ENCODE measurements around the gene HARS2.

HARS2 gene

GRCh38 chr5:140672455-140673186, 18.6 kb upstream of the HARS2 start:
- Histone ChIP-seq H3K79me2 (ENCODE audit: insufficient read depth, low read length) (no peaks in the 10 kb centered on the region), H3K9ac (ENCODE audit: low read length) (no peak overlapping the region), H3K4me2 (ENCODE audit: low read length) (no peak overlapping the region), H3K9me3 (ENCODE audit: low read length) (no peaks in the 10 kb centered on the region), H3K9me2 (ENCODE audit: low read depth, low read length) (no peaks in the 10 kb centered on the region), H2AFZ (ENCODE audit: low read length) (no peak overlapping the region), H3K4me3 (ENCODE audit: low read depth, low read length, poor library complexity, severe bottlenecking) (no peak overlapping the region), H4K20me1 (ENCODE audit: insufficient read depth, low read length) (no peaks in the 10 kb centered on the region), H3F3A (ENCODE audit: insufficient read depth, low read length) (no peaks in the 10 kb centered on the region), H3K27me3 (ENCODE audit: insufficient read depth, low read length) (no peaks in the 10 kb centered on the region), H3K36me3 (ENCODE audit: insufficient read depth, low read length) (peaks cover 97% of the 10 kb centered on the region), H3K4me1 (ENCODE audit: insufficient read depth, low read length, severe bottlenecking) (no peaks in the 10 kb centered on the region), H3K27ac (ENCODE audit: low read depth, low read length, poor library complexity, severe bottlenecking) (no peak overlapping the region)
- TF ChIP-seq CTCF (IDR thresholded peaks at IDR 0.05; ENCODE audit: low read length) = no peak
- no peak for TF ChIP-seq EZH2 (IDR thresholded peaks at IDR 0.05; ENCODE audit: borderline replicate concordance, low read length)

DNA sequence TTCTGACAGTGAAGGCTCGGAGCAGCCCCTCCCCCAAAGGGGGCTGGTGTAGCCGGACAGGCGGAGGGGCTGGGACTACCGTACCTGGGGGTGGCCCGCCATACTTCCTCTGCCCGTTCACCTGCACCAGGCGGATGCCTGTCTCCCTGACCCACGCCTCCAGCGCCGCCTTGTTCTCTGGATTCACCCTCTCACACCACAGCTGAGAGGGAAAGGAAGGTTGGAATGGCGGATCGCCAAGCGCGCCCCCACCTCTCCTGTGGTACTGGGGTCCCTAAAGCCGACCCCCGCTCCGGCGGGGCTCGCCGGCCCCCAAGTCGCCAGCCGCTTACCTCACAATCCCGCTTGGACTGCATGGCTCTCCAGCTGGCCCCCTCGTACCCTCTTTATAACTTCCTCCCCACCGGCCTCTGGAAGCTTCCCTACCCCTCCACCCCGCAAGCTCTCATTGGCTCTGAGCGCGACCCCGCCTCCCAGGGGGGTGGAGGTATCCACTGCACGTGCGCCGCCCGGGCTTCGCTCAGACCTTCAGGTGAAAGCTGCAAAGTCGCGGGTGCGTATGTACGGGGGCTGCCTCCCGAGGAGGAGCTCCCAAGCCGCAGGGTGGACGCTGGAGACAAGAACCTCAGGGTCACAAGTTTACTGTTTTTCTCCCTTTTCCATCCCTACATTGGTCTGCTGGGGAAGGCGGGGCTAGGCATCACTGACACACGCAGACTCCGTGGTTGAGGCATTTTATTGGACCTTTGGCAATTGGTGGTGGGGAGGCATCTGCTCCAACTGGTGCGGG, 17.9 kb upstream of the HARS2 start, which contains the start of gene DND1:
Gene DND1, minus strand, starts transcription at position 390 of the 790 bp plus-strand sequence. Its CDS starts 34 bp downstream, at position 356.
- TF ChIP-seq CTCF (IDR thresholded peaks at IDR 0.05; ENCODE audit: low read length) (no peak), EZH2 (IDR thresholded peaks at IDR 0.05; ENCODE audit: borderline replicate concordance, low read length) (no peak)
- H3K79me2 ChIP-seq (ENCODE audit: insufficient read depth, low read length) = no peaks in the 10 kb centered on the region
- no peak within 1 kb of the TSS for H3K9ac ChIP-seq (ENCODE audit: low read length)
- H3K27me3 ChIP-seq (ENCODE audit: insufficient read depth, low read length) = no peaks in the 10 kb centered on the region
- H3K4me3 ChIP-seq (ENCODE audit: low read depth, low read length, poor library complexity, severe bottlenecking) = no peak within 1 kb of the TSS
- H3K9me3 ChIP-seq (ENCODE audit: low read length) = no peaks in the 10 kb centered on the region
- no peak within 1 kb of the TSS for H3K27ac ChIP-seq (ENCODE audit: low read depth, low read length, poor library complexity, severe bottlenecking)
- no peaks in the 10 kb centered on the region for H3K9me2 ChIP-seq (ENCODE audit: low read depth, low read length)
- no peak within 1 kb of the TSS for H3K4me2 ChIP-seq (ENCODE audit: low read length)
- H3K36me3 ChIP-seq (ENCODE audit: insufficient read depth, low read length) = peaks cover 92% of the 10 kb centered on the region
- no peaks in the 10 kb centered on the region for H3F3A ChIP-seq (ENCODE audit: insufficient read depth, low read length)
- no peak within 1 kb of the TSS for H2AFZ ChIP-seq (ENCODE audit: low read length)
- H4K20me1 ChIP-seq (ENCODE audit: insufficient read depth, low read length) = no peaks in the 10 kb centered on the region
- H3K4me1 ChIP-seq (ENCODE audit: insufficient read depth, low read length, severe bottlenecking) = no peaks in the 10 kb centered on the region

DNA sequence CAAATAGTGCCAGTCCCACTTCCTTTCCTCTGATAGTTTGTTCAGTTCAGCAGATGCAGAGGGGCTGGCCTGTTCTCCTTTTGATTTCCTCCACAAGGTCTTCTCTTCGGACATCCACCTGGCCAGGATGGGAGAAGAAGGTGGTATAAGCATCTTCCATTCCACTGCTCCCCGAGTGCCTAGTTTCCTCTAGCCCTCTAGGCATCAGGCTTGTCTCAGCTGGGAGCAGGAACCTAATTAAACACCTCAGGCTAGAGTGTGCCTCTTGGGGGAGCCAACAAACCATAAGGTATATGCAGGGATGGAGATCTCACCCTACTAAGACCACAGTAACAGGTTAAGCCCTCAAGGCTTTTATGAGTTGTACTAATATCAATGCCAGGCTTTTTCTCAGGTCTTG, 17.0 kb upstream of the HARS2 start:
- TF ChIP-seq CTCF (IDR thresholded peaks at IDR 0.05; ENCODE audit: low read length) = no peak
- TF ChIP-seq EZH2 (IDR thresholded peaks at IDR 0.05; ENCODE audit: borderline replicate concordance, low read length) = no peak
- H3K36me3 ChIP-seq (ENCODE audit: insufficient read depth, low read length) = peaks cover 89% of the 10 kb centered on the region

More for the DNA sequence above, 17.0 kb upstream of the HARS2 start:
- Histone ChIP-seq H3K9me2 (ENCODE audit: low read depth, low read length) (no peaks in the 10 kb centered on the region), H3K4me3 (ENCODE audit: low read depth, low read length, poor library complexity, severe bottlenecking) (no peak overlapping the region), H3K27ac (ENCODE audit: low read depth, low read length, poor library complexity, severe bottlenecking) (no peak overlapping the region), H4K20me1 (ENCODE audit: insufficient read depth, low read length) (no peaks in the 10 kb centered on the region), H3K4me2 (ENCODE audit: low read length) (no peak overlapping the region), H3K9ac (ENCODE audit: low read length) (no peak overlapping the region), H3K9me3 (ENCODE audit: low read length) (no peaks in the 10 kb centered on the region), H3K4me1 (ENCODE audit: insufficient read depth, low read length, severe bottlenecking) (no peaks in the 10 kb centered on the region), H3F3A (ENCODE audit: insufficient read depth, low read length) (no peaks in the 10 kb centered on the region), H2AFZ (ENCODE audit: low read length) (no peak overlapping the region), H3K79me2 (ENCODE audit: insufficient read depth, low read length) (no peaks in the 10 kb centered on the region), H3K27me3 (ENCODE audit: insufficient read depth, low read length) (no peaks in the 10 kb centered on the region)

Measured in OCI-LY1 (cell line).